AG09319 (cell line): ENCODE data around the gene PARD3.

ENCODE experiments used
- DNase-seq: peaks from one replicate; pipeline ENCODE4 v3.0.0-alpha.2; 2010; ENCODE audit warnings: low read depth; ENCODE audit errors: extremely low read depth
- CTCF ChIP-seq: IDR thresholded peaks from 2 replicates; pipeline ENCODE4 v1.5.1; 2011; ENCODE audit warnings: low read depth, mild to moderate bottlenecking, inconsistent platforms, low read length, moderate library complexity

The PARD3 gene

GRCh38 chr10:34334908-34335307 is 480.2 kb downstream of the PARD3 start:
- no peak for TF ChIP-seq CTCF
- DNase-seq = no peak

DNA sequence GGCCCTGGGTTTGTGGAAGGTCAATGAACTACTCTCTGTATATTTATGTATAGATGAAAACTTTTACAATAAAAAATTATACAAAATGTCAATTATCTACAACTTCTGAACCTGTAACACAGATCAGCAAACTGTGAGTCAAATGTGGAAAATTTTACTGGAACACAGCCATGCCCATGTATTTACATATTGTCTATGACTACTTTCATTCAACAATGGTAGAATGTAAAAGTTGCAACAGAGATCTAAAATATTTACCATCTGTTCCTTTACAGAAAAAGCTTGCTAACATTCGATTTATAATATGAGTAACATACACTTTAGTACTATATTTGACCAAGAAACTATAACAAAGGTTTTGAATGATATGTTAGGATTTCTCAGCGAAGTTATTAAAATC is 481.6 kb downstream of the PARD3 start:
- no peak for TF ChIP-seq CTCF
- DNase-seq = no peak

- DNase-seq = no peak
- TF ChIP-seq CTCF = no peak
Observed at GRCh38 chr10:34327184-34327583, 487.9 kb downstream of the PARD3 start.

DNA sequence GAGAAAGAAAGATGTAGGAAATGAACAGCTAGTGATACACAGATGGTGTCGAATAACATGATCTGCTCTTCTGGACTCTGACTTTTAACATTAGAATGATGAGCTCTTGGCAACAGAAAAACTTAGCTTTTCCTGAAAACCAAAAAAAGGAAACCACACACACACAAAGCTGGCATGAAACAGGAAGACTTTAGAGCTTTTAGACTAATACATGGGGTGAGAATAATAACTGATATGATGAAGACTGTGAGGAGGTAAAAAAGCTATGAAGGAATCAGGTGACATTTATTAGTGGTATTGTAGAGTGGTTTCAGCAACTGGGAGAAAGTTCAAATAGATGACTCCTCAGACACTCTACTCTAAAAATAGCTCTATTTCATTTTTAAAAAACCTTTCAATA is 491.9 kb downstream of the PARD3 start:
- no peak for DNase-seq
- no peak for TF ChIP-seq CTCF

GRCh38 chr10:34320265-34320664 is 494.8 kb downstream of the PARD3 start:
- no peak for TF ChIP-seq CTCF
- DNase-seq = no peak

DNA sequence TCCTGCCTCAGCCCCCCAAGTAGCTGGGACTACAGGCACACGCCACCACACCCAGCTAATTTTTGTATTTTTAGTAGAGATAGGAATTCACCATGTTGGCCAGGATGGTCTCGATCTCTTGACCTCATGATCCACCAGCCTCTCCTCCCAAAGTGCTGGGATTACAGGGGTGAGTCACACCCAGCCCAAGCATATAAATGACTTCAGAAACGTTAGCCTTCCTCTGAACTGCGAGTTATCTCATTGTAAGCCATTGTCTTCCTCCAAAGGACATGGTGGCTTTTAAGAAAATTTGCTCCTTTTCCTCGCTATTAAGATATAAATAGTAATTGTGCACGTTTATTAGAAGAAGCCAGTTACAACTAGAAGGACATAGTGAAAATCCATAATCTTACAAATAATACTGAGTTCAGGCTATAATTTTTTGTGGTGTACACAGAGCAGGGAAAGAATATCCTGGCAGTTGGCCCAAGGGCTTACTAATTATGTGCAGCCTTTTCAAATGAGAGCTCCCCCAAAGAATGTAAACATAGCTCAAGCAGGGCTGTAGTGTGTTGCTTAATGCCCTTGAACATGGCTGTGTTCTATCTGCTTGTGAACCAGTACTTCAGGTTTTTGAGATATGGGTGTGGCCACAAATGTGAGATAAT is 495.8 kb downstream of the PARD3 start:
- TF ChIP-seq CTCF = no peak
- peak; percentile 94 for DNase-seq

DNA sequence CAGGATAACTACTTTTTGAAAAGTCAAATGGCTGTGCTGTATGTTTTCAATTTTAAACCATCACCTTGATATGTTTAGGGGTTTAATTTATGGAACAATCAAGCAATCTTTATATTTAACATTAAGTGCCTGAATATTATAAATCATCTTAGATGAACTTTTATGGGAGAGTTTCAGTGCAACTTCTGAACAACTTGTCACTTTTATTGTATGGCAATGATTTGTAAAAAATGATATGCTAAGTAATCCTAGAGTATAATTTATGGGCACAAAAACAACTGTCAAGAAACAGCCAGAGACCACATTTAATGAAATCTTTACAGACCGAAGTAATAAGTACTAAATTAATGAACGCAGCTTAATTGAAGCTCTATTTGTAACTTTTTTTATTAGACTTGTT is 498.9 kb downstream of the PARD3 start:
- TF ChIP-seq CTCF = no peak
- DNase-seq = no peak
